ENCODE results near the gene ITPK1.

The ITPK1 gene

DNA sequence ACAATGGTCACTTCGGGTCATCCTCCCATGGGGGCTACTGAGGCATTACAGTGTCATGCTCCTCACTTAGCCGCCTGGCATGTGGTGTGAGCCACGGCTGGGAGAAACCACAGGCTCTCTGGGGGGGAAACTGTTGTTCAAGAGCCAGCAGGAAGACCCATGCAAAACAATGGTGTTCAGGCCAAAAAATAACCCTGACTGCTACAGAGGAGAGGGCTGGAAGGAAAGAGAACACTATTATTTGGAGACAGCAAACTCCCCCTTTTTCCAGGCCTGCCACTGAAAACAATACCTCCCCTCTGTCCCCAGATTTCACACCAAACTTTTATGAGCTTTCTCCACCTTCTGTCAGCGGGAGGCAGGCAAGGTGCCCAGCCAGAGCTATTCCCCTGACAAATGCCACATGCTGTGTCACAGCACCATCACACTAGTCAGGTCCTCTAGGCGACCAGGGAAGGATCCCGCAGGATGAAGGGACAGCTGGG, 109.1 kb downstream of the ITPK1 start:
- no peak for DNase-seq

DNA sequence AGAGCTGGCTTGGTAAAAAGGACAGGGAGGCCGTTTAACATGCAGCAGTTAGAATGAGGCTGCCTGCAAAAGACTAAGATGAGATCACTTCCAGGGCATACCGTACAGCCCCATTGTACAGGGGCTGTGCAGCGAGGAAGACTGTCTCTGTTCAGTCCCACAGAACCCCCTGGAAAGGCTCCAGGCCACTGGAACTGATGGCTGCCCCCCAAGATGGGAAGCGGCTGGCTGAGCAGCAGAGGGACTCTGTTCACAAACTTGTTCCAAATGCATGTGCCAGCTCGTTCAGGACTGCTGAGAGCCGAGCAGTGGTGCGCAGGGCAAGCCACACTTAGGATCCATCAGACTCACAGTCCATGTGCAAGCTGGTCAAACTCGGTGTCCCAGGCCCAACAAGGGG, 109.9 kb downstream of the ITPK1 start:
- DNase-seq: no peak

- no peak for DNase-seq
These were observed 110.5 kb downstream of the ITPK1 start for GRCh38 chr14:93005135-93005813.

DNA sequence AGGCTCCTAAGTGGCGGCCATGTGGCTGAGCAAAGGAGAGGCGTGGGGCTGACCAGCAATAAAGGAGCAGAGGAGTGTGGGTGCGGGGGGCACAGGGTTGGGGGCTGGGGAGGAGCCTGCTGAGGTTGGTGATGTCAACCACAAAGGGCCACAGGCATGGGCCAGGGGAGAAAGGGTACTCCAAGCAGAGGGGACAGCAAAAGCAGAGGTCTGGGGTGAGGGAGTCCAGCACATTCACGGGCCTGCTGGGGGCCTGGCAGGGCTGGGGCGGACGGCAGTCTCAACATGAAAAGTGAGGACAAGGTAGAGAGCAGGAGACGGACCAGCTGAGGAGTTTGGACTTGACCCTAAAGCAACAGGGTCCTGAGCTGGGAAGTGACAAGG, 111.0 kb downstream of the ITPK1 start:
- no peak for DNase-seq

DNA sequence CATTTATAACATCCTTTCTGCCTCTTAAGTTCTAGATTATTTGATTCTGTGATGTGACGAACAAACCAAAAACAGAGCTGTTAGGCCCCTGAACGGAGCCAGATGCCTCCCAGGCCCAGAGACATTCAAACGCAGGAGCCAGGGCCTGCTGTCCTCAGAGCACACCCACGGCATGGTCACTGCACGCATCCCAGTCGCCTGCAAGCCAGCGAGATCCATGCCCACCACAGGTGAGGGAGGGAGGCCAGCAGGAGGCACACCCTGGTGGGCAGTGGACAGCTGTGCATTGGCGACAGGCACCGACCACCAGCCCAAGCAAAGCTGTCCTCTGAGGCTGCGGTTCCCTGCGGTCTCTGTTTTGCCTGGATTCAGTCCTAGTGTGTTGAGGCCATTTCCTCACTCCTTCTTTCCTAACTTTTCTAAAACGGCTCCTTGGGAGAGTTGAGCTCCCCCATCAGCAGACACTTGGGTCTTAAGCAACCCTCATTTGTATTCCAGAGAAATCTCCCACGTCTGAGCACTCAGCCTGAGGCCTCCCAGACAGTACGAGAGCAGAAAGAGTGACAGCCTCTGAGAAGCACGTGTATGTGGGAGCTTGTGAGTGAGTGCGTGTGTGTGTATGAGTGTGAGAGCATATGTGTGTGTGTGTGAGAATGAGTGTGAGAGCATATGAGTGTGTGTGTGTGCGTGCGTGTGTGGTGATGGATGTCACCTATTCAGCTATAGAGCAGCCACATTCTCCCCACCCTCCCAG, 111.6 kb downstream of the ITPK1 start:
- no peak for DNase-seq

- DNase-seq: no peak
These were observed 112.8 kb downstream of the ITPK1 start for GRCh38 chr14:93002851-93003298.

DNA sequence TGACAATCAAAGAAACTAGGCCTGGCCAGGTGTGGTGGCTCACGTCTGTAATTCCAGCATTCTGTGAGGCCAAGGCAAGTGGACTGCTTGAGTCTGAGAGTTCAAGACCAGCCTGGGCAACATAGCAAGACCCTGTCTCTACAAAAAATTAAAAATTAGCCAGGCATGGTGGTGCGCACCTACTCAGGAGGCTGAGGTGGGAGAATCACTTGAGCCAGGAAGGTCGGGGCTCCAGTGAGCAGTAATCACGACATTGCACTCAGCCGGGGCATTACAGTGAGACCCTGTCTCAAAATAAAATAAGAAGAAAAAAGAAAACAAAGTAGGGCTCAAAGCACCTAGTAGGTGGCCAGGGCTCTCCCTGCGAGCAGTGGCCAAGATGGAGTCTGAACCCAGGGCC, 113.7 kb downstream of the ITPK1 start:
- no peak for DNase-seq

GRCh38 chr14:92998946-92999345, 116.8 kb downstream of the ITPK1 start:
- no peak for DNase-seq

DNA sequence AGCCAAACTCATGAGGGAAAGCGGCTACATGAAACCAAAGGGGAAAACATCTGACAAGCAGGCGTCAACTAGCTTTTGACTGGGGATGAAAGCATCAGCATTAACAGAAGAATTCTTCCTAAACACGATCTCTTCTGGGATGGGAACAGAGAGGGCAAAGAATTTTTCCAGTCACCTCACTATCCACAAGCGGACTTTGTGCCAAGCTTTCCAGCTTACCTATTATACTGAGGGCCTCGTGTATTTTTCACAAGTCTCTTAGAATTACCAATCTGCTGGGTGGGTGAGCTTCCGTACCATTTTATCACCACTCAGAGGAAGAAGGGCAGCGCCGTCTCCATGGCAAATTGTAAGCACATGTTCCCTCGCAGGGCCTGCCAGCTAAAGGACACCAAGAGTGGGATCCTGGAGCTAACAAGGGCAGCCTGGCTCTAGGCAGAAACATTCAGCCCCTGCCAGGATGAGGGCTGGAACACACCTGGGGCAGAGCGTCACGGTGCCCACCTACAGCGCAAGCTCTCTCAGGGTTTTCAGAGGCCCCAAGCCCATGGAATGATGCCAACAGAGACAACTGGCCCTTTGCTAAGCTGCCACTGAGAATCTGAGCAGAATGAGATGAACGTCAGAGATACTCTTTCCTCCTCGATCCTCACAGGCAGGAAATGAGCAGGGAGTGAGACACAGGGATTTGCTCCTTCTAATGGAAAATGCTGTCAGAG, 118.2 kb downstream of the ITPK1 start:
- DNase-seq: no peak

GRCh38 chr14:92995620-92996019, 120.1 kb downstream of the ITPK1 start:
- no peak for DNase-seq

DNA sequence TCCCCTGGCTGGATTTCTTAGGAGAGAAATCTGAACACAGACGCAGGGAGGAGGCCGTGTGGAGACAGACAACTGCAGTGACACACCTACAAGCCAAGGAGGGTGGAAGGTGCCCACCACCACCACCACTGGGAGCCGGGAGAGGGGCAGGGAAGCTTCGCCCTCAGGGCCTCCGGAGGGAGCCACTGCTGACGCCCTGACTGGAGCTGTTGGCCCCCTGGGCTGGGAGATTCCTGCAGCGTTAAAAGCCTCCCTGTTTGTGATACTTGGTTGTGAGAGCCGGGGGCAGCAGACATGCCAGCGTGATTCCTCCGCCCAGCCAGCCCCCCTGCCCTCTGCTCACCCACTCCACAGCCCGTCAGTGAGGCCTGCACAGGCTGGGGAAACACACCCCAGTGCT, 120.8 kb downstream of the ITPK1 start:
- DNase-seq: no peak

- peak; percentile 22 for DNase-seq
These were observed 121.5 kb downstream of the ITPK1 start for GRCh38 chr14:92994131-92994676.

DNA sequence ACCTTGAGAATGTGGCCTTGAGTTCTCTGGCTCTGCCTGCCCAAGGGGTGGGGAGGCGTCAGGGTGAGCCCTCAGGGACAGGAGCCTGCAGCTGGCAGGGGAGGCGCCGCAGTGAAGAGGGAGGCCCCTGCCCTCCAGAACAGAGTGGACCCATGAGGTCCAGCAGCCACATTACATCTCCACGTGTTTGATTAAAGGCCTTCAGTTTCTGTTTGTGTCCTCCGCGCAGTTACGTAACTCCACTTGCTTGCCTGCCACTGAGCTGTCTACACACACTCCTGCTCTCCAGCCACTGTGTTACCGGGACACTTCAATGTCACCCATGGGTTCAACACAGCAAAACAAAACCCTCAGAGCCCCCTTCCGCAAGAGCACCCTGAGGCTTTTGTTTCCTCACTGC, 122.4 kb downstream of the ITPK1 start:
- DNase-seq: no peak

GRCh38 chr14:92991536-92991935, 124.2 kb downstream of the ITPK1 start:
- DNase-seq: no peak

DNA sequence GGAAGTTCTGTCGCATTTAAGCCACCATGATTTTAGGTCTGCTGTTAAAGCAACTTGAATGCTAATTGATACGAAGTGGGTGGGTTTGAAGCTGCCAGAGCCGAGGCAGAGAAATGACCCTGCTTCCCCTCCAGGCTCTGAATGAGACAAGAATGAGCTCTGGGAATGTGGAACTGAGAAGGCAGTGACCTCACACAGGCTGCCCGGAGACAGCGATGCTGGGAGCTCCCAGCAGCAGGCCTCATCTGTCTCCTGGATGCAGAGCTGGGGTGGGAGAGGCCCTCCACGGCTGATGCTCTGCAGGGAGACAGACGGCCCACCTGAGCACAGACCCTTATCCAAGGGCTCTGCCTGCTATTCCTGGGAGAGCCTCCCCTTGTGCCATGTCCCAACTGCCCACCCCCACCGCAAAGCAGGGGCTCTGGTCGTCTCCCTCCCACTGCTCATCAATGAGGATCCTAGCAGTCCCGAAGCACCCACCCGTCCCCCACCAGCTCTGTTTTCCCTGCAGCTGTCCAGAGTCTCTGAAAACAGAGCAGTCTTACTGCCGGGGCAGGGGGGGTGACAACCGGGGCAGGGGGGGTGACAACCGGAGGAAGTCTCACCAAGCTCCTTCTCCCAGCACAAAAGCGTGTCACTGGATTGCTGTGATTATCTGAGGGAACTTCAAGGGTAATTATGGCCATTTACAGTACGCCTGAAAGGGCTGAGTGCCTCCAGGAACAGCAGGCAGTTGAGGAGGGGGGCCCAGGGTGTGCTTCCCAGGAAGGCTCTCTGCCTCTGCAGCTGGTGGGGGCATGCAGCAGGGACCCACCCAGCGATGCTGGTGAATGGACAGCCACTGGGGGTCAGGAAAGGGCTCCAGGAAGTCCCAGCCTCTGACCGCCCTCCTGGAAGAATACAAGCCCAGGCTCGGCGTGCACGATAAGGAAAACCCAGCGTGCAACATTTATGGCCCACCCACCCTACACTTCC, 125.0 kb downstream of the ITPK1 start:
- DNase-seq: no peak

- DNase-seq: no peak
These were observed 126.7 kb downstream of the ITPK1 start for GRCh38 chr14:92988786-92989755.

GRCh38 chr14:92987713-92988510, 127.8 kb downstream of the ITPK1 start:
- DNase-seq: no peak

- no peak for DNase-seq
These were observed 128.6 kb downstream of the ITPK1 start for GRCh38 chr14:92987148-92987570.

- no peak for DNase-seq
These were observed 129.2 kb downstream of the ITPK1 start for GRCh38 chr14:92986254-92987147.
